HG03060 (cell line): ENCODE measurements around the gene MAP1LC3A.
"Not testable (repeated sequence)": the region's sequence is repeated elsewhere in the genome, so short reads cannot be mapped to it uniquely, and the experiment has no call there.

Experiments
- ATAC-seq: cut with Tn5 transposase; IDR thresholded peaks from one replicate; pipeline ENCODE4 v1.9.1; 2021; ENCODE audit warnings: low read depth, moderate number of reproducible peaks; ENCODE audit not compliant: unreplicated experiment

MAP1LC3A gene

DNA sequence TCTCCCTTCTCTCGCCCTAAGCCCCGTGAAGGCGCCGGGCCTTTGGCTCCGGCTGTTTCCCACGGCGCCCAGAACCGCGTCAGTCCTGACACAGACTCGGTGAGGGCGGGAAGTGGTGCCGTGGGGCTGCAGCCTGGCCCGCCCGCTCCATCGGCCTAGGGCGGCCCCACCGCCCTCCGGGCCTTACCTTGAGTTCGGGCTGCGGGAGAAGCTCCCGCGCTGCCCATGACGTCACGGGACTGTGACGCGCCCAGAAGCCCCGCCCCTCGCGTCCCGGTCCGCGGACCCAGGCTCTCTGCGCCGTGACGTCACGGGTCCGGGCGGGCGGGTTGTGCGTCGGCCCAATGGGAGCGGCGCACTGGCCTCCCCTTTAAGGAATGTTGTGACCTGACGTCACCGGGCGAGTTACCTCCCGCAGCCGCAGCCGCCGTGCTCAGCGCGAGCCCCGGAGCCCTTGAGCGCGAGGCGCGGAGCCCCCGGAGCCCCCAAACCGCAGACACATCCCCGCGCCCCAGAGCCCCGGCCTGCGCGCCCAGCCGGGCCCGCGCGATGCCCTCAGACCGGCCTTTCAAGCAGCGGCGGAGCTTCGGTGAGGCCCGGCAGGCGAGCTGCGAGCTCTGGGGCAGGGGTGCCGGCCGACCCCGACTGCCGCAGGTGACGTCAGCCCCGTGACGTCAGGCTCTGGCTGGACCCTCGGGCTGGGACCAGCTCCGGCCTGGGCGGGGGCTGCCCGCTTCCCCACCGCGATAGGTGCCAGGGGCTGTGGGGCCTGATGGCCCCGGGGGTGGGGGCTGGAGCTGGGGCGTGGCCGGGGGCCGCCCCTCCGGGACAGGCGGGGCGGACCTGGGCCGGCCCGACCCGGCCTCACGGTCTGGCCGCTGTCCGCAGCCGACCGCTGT is at the start of gene MAP1LC3A:
Gene MAP1LC3A, plus strand, starts transcription at position 399 of the 899 bp plus-strand sequence. Its CDS starts 151 bp downstream, at position 550.
- no peak for ATAC-seq

DNA sequence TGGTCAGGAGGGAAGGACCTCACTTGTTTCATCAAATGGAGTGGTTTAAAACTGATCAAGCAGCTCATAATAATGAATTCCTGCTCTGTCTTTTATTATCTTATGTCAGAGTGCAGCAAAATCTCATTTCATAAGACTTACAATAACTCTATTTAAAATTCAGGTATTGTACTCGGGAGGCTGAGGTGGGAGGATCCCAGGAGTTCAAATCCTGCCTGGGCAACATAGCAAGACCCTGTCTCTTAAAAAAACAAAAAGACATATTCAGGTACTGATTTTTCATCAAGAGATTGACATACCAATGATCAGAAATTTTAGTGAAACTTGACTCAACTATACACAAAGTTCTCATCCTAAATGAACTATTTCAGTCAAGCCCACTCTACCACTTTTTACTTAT is 47.9 kb upstream of the MAP1LC3A start:
- no peak for ATAC-seq

DNA sequence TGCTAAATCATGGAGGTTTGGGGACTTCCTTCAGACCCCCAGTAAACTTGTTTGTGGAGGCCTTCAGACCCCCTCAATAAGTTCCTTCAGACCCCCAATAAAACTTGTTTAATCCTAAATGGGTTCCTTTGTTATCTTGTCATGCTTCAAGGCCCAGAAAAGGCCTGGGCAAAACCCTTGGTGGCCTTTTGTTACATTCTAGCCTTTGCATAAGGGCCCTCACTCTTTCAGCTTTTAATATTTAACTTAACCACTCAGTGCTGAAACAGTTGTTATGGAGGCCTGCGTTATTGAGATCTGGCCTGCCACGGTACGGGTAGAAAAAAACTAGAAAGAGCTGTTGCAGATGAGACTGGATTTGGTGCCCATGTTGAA is 46.6 kb upstream of the MAP1LC3A start:
- ATAC-seq: no peak

DNA sequence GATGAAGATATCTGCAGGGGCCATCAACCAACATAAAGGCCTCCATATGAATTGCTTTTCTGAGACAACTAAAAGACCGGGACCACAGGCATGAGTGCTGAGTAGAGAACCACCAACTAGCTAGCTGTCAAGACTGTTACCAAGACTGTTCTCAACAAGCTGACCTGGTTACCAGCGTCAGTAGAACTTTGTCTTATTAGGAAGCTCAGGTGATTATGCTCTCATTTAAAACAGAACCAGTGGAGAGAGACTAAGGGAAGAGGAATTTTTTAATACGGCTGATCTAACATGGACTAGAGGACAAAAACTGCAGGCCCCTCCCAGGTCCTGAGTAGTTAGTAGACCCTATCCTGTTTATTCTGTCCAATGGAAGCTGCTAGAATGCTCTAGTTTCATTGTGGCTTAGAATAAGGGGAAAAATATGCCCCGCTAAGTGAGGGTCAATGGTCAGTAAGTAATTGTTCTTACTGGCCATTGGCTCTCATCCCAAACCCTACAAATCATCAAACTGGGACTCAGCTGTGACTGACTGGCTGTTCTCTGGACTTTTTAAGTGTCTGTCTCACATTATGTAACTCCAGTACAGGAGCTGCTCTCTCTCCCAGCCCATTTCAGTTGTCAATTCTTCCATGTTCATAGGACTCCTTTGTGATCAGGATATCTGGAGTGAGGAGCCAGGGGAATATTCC is 46.1 kb upstream of the MAP1LC3A start:
- no peak for ATAC-seq

DNA sequence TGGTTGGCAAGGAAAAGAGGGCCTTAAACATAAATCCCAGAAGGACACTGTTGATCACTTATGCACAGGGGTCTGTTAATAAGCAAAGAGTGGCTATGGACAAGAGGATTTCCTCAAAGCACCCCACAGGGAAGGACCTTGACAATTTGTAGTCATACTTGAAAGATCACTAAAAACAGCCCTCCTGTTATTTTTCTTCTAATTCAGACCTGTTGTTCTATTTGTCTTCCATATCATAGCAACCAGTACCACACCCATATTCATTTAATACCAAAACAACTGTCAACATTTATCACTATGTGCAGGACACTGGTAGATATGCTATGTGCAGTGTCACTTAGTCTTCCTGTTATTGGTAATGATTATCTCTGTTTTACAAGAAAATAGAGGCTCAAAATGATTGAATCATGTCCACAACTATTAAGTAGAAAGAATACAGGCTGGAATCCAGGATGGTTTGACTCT is 45.5 kb upstream of the MAP1LC3A start:
- no peak for ATAC-seq

DNA sequence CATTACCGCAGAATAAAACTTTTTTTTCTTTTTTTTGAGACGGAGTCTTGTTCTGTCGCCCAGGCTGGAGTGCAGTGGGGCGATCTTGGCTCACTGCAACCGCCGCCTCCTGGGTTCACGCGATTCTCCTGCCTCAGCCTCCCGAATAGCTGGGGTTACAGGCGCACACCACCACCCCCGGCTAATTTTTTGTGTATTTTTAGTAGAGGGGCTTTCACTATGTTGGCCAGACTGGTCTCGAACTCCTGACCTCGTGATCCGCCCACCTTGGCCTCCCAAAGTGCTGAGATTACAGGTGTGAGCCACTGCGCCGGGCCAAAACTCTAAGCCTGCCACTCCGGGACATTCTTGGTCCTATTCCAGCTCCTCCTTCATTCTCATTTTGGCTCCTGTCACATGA is 44.5 kb upstream of the MAP1LC3A start:
- not testable (repeated sequence) for ATAC-seq

DNA sequence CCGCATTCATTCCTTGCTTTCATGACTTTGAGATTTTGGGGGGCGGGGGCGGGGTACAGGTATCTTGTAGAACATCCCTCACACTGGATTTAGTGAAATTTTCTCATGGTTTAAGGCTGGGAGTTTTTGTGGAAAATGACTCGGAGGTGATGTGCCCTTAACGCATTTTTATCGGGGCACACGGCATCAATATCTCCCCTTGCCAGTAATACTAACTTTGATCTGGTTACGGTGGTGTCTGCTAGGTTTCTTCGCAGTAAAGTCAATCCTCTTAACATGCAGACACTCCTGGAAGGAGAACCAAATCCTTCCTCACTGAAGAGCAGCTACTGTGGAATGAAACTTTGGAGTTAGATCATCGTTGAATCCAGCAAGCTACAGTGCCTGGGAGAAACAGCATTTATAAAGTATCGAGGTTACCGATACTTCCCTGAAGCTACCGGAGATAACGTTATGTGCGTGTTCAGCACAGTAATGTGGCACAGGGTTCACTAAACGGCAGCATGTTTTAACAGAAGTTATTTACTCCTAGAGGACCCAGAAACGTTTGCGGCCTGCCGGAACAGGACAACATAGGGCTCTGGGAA is 43.5 kb upstream of the MAP1LC3A start:
- ATAC-seq: no peak

DNA sequence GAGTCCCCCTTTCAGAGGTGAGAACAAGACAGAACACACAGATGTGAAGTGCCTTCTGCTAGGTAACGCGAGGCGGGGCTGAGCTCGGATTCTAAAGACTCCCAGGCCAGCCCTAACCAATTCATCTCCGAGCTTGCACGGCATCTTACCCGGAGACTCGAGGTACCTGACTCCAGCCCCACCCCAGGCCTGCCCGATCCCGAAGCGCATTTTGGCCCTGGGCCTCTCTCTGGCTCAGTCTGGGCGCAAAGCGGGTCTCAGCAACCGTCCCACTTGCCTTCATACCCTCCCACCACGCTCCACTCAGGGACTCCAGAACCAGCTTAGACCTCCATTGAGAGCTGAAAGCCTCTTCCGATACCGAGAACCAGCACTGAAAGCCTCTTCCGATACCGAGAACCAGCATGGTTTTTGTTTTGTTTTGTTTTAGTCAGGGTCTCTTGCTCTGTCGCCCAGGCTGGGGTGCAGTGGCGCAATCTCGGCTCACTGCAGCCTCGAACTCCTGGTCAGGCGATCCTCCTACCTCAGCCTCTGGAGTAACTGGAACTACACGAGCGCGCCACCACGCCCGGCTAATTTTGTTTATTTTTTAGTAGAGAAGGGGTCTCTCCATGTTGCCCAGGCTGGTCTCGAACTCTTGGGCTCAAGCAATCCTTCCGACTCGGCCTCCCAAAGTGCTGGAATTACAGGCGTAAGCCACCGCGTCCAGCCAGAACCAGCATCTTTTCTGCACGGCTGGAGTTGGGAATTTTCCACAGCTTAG is 42.9 kb upstream of the MAP1LC3A start:
- no peak for ATAC-seq

DNA sequence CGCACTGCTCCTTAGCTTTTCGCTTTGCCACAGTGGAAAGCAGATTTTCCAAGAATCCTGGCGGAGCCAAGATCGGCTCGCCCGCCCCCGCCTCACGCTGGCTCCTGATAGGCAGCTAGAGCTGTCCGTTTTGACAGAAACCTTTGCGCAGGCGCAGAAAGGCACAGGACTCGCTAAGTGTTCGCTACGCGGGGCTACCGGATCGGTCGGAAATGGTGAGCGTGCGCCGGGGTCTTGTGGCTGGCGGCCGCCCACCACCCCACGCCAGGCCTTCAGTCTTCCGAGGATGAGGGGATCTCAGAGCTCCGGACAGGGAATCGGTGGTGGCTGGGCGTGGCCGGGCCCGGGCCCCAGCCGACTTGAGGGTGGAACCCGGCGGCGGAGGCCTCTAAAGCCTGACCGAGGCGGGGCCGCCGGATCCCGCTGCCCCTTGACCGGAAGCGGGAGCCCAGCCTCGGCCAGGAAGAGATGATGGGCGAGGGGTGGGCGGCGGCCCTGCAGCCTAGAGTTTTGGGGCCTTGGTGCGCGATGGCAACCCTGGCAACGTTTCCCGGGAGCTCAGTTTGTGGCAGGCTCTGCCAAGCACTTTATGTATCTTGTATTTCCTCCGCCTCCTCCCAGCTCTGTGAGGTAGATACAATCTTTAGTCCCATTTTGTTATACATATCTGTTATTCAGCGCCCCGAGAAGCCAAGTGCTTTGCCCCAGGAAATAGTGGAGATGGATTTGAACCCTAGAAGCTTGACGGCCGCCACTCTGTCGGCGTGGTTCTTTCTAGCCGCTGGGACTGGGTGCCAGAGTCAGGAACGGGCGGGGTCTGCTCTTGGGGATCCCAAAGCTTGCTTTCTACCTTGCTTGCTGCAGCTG is 42.0 kb upstream of the MAP1LC3A start, which contains the start of gene DYNLRB1:
Gene DYNLRB1, plus strand, starts transcription at position 176 of the 867 bp plus-strand sequence. Its CDS starts 37 bp downstream, at position 213.
- peak; percentile 70 for ATAC-seq

DNA sequence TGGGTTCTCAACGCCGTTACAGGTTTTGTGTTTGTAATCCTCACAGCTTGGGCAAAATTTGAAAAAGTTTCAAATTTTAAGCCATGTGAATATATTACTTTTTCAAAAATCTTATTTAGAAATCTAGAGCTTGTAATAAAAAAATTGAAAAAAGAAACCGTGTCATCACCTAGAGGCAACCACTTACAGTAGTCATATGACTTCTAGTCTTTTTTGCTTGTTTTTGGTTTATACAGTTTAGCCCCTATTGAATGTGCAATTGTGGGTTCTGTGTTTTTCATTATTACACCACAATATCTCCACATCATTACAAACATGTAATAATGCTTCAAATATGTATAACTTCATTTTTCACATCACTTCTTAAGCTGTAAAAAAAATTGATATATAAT is 41.4 kb upstream of the MAP1LC3A start:
- ATAC-seq: no peak

DNA sequence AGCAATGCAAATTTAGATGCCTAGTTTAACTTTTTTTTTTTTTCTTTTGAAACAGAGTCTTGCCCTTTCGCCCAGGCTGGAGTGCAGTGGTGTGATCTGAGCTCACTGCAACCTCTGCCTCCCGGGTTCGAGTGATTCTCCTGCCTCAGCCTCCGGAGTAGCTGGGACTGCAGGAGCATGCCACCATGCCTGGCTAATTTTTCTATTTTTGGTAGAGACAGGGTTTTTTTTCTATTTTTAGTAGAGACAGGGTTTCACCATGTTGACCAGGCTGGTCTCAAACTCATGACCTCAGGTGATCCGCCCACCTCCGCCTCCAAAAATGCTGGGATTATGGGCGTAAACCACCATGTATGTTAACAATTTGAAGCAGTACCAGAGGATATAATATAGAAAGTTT is 39.7 kb upstream of the MAP1LC3A start:
- ATAC-seq: not testable (repeated sequence)

DNA sequence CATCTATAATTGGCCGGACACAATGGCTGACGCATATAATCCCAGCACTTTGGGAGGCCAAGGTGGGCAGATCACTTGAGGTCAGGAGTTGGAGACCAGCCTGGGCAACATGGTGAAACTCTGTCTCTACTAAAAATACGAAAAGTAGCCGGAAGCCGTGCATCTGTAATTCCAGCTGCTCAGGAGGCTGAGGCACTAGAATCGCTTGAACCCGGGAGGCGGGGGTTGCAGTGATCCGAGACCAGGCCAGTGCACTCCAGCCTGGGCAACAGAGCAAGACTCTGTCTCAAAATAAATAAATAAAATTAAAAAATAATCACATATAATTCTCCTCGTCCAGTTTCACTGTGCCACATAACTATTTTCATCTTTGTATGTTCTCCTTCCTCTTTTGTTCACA is 38.7 kb upstream of the MAP1LC3A start:
- not testable (repeated sequence) for ATAC-seq

DNA sequence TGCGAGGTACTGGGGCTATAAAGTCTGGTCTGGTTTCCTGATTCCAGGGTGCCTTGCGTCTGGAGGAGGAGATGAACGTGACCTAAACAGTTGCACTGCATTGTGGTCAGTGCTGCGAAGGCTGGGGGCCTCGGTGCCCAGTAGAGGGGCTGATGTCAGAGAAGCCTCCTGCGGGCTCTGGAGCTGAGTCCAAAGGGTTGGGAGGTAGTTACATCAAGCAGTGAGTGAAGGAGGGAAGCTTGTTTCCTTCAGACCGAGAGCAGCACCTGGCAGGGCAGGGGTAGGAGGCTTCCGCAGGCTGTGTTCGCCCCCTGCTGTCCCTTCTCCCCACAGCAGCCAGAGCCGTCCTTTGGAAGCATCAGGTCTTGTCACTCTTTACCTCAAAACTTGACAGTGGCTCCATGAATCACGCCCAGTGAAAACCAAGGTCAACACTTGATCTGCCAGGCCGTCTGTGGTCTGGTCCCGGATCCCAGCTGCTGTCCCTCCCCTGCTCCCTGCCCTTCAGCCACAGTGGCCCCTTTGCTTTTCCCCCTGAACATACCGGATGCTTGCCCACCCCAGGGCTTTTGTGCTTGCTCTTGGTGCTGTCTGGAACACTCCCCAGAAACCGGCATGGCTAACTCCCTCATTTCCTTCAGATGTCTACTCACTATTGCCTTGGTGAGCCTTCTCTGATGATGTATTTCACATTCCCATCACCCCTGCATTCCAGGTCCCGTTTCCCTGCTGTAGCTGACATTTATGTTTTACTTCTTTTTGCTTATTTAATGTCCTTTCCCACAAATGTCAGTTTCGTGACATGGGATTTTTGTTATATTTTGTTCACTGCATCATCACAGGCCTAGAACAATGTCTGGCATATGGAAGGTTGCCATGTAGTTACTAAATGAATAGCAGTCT is 35.3 kb upstream of the MAP1LC3A start:
- ATAC-seq: no peak

DNA sequence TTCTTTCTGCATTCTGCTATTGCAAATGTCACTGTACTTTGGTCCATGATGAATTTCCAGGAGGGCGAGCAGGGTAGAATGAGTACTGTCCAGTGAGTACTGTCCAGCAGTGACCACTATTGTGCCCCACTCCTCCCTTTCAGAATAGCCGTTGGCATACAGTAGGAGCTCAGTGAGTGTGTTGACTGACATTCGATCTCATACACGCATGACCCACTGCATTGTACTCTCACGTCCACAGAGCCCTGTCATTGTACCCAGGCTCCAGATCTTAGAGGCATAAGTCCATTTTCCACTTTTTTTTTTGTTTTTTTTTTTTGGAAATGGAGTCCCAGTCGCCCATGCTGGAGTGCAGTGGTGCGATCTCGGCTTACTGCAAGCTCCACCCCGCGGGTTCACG is 34.1 kb upstream of the MAP1LC3A start:
- no peak for ATAC-seq

DNA sequence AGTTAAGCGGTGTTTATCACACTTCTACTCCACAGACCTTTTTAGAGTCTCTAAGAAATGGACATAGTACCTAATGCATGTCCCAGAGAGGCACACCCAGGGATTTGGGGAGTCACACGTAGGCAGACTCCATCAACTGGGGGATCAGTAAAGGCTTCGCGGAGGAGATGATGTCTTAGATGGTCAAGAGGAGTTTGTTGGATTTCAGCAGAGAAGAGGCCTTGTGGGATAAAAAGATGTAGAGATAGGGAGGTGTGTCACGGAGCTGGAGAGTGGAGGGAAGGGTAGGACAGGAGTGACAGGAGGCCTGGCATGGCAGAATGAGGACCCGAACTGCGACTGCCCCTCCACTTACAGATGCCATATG is 33.2 kb upstream of the MAP1LC3A start:
- ATAC-seq: no peak

DNA sequence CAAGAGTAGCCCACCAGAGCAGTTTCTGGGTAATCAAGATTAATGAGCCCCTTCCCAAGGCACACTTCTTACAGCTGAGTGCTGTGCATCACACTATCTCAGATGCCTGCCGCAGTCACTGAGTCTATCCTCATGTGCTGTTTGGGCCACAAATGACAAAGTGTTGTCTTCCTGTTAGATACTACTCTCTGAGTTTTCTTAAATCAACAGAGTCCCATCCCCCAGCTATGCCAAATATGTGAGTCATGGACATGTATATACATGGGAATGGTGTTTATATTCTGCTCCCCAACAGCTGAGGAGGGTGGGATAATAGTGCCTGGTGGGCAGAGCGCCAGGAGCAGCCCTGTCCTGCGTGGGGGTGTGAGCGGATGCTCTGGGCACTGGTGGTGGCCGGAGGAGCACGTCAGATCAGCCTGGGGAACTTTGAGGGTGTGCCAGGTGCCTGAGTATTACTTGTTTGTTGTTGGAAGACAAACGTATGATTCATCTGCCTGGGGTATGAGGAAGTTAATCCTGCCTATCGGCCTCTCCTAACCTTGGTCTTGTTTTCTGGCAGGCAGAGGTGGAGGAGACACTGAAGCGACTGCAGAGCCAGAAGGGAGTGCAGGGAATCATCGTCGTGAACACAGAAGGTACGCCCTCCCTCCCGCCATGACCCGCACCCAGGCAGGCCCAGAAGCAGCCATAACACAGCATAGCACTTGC is 32.7 kb upstream of the MAP1LC3A start:
- no peak for ATAC-seq

DNA sequence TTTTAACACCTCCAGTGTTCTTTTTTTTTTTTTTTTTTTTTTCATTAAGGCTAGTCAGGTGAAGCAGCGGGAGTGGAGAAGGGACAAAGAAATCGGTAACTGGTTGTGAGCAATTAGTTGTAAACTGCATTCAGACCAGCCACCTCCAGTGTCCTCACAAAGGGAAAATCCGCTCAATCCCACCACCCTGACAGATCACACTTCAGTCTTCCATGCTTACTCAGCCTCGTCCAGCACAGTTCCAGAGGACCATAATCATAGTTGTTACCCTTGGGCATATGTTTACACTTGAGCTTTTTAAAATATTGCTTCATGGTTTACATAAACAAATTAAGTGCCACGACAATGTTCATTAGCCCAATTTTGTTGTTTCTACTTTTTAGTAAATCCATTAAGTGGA is 32.1 kb upstream of the MAP1LC3A start:
- no peak for ATAC-seq

DNA sequence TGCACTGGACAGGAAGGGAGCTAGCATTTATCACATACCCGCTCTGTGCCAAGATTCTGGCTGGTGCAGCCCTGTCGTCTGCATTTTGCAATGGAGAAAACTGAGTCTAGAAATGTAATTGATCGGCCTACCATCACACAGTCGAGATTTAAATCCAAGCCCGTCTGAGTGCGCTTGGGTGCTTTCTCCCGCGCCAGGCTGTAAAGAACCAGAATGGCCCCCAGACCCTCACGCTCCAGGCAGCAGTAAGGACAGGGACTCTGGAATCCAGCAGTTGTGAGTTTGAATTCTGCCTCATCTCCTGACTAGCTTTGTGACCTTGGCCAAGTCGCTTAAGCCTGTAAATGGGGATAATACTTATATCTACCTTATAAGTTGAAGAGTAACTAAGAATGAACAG is 31.5 kb upstream of the MAP1LC3A start:
- no peak for ATAC-seq
